IMR-90 (cell line): ENCODE measurements around the gene OR13G1. TPM values are rescaled to one million over a fixed set of nuclear protein-coding genes. Genes with fewer than 3 reads are reported as not detected.

Experiments
- ATAC-seq: fragments of 200-7000 bp; cut with Tn5 transposase; 2 replicates; pipeline ENCODE4 v1.9.1; 2020; ENCODE audit warnings: low read depth, mild to moderate bottlenecking, moderate library complexity
- BruUV-seq: library from RNA; stranded (reverse); fragments of 400-500 nt; replicated peaks from 2 replicates; lab custom pipeline; 2021; lab: Mats Ljungman, UMichigan
- CTCF ChIA-PET: fragments of 300-600 bp; formaldehyde crosslinking; extraction: SDS; loops from one replicate; lab custom pipeline; 2021; ENCODE audit warnings: antibody characterized with exemption; lab: Yijun Ruan, JAX
- POLR2A ChIA-PET: fragments of 300-600 bp; sonication (Branson Sonifier 250); formaldehyde crosslinking; loops from one replicate; lab custom pipeline; 2022; ENCODE audit warnings: antibody characterized with exemption; ENCODE audit not compliant: unreplicated experiment; lab: Charles Lee
- DNase-seq: peaks from one replicate; pipeline ENCODE4 v3.0.0; 2013
- H2AFZ ChIP-seq: replicated peaks from 2 replicates; pipeline ENCODE3; 2013; ENCODE audit warnings: low read length, mild to moderate bottlenecking; ENCODE audit not compliant: poor library complexity
- H2AK5ac ChIP-seq: 2 replicates; pipeline ENCODE4 v1.6.1; 2013; ENCODE audit warnings: low read depth, low read length, inconsistent platforms
- H2AK9ac ChIP-seq: replicated peaks from 2 replicates; pipeline ENCODE3; 2013; ENCODE audit warnings: mild to moderate bottlenecking, low read depth, low read length, moderate library complexity; ENCODE audit not compliant: poor library complexity
- H2BK120ac ChIP-seq: 2 replicates; pipeline ENCODE4 v1.6.1; 2013; ENCODE audit warnings: low read depth, low read length, inconsistent platforms
- H2BK15ac ChIP-seq: 3 replicates; pipeline ENCODE4 v1.6.1; 2013; ENCODE audit warnings: low read depth, low read length, inconsistent platforms
- H2BK20ac ChIP-seq: 2 replicates; pipeline ENCODE4 v1.6.1; 2013; ENCODE audit warnings: low read depth, mild to moderate bottlenecking, inconsistent platforms, low read length, moderate library complexity
- H2BK5ac ChIP-seq: 2 replicates; pipeline ENCODE4 v1.6.1; 2013; ENCODE audit warnings: mild to moderate bottlenecking, low read depth, low read length, inconsistent platforms; ENCODE audit not compliant: poor library complexity, severe bottlenecking
- H3K14ac ChIP-seq: replicated peaks from 2 replicates; pipeline ENCODE4 v1.6.1; 2013; ENCODE audit warnings: low read depth, low read length, inconsistent platforms
- H3K18ac ChIP-seq: 2 replicates; pipeline ENCODE4 v1.6.1; 2013; ENCODE audit warnings: low read depth, low read length, control low read depth
- H3K23ac ChIP-seq: 2 replicates; pipeline ENCODE4 v1.6.1; 2013; ENCODE audit warnings: low read depth, low read length, inconsistent platforms
- H3K27ac ChIP-seq: 2 replicates; pipeline ENCODE4 v1.5.1; 2013; ENCODE audit warnings: mild to moderate bottlenecking, control low read depth, low read length; ENCODE audit not compliant: insufficient read depth
- H3K27me3 ChIP-seq: 2 replicates; pipeline ENCODE4 v1.6.1; 2013; ENCODE audit warnings: low read length; ENCODE audit not compliant: control insufficient read depth, insufficient read depth
- H3K36me3 ChIP-seq: 2 replicates; pipeline ENCODE4 v1.6.1; 2013; ENCODE audit warnings: low read length, mixed read lengths; ENCODE audit not compliant: control insufficient read depth, insufficient read depth
- H3K4ac ChIP-seq: 2 replicates; pipeline ENCODE4 v1.6.1; 2013; ENCODE audit warnings: low read depth, low read length, inconsistent platforms
- H3K4me1 ChIP-seq: 2 replicates; pipeline ENCODE4 v1.6.1; 2013; ENCODE audit warnings: low read length, mixed read lengths; ENCODE audit not compliant: control insufficient read depth, insufficient read depth
- H3K4me2 ChIP-seq: 2 replicates; pipeline ENCODE4 v1.6.1; 2013; ENCODE audit warnings: low read depth, mild to moderate bottlenecking, control low read depth, low read length, moderate library complexity
- H3K4me3 ChIP-seq: 2 replicates; pipeline ENCODE4 v1.5.1; 2013; ENCODE audit warnings: low read depth, mild to moderate bottlenecking, control low read depth, low read length, moderate library complexity; ENCODE audit not compliant: insufficient read depth
- H3K56ac ChIP-seq: 2 replicates; pipeline ENCODE4 v1.6.1; 2013; ENCODE audit warnings: low read length, inconsistent platforms; ENCODE audit not compliant: insufficient read depth; ENCODE audit errors: extremely low read depth
- H3K79me1 ChIP-seq, 2 experiments: 2 replicates each; pipeline ENCODE4 v1.6.1; 2013; ENCODE audit warnings: low read length in 2 of 2, inconsistent platforms in 1 of 2, low read depth in 1 of 2
- H3K9ac ChIP-seq: 2 replicates; pipeline ENCODE4 v1.6.1; 2013; ENCODE audit warnings: low read depth, low read length, control low read depth
- H3K9me1 ChIP-seq: 2 replicates; pipeline ENCODE4 v1.6.1; 2013; ENCODE audit warnings: low read length, inconsistent platforms; ENCODE audit not compliant: insufficient read depth
- H3K9me3 ChIP-seq: 2 replicates; pipeline ENCODE4 v1.6.1; 2013; ENCODE audit warnings: low read length; ENCODE audit not compliant: control insufficient read depth, insufficient read depth
- H4K20me1 ChIP-seq: 2 replicates; pipeline ENCODE4 v1.6.1; 2013; ENCODE audit warnings: low read length, inconsistent platforms; ENCODE audit not compliant: insufficient read depth
- H4K5ac ChIP-seq: 2 replicates; pipeline ENCODE4 v1.6.1; 2013; ENCODE audit warnings: mild to moderate bottlenecking, low read depth, low read length, control low read depth
- H4K8ac ChIP-seq, 2 experiments: 2 replicates each; pipeline ENCODE4 v1.6.1; 2013; ENCODE audit warnings: low read depth in 2 of 2, low read length in 2 of 2, control low read depth in 1 of 2, inconsistent platforms in 1 of 2
- H4K91ac ChIP-seq: 2 replicates; pipeline ENCODE4 v1.6.1; 2013; ENCODE audit warnings: low read depth, low read length, inconsistent platforms; ENCODE audit not compliant: insufficient read depth
- CTCF ChIP-seq: conservative IDR thresholded peaks from 2 replicates; pipeline ENCODE4 v1.5.1; 2012; ENCODE audit warnings: mild to moderate bottlenecking, low read depth, low read length, improper control_type of control experiment
- FOS ChIP-seq: fragments of 150-350 bp; IDR thresholded peaks from 2 replicates; pipeline ENCODE4 v1.6.1; 2016; ENCODE audit warnings: low read depth, low read length
- WGBS, 2 experiments: methylation state at CpG; one replicate each; pipeline versions ENCODE4 v1.1.5 to v1.1.7; 2013; ENCODE audit warnings: missing lambda C conversion rate in 2 of 2; ENCODE audit not compliant: insufficient read length in 1 of 2; ENCODE audit errors: extremely low coverage in 2 of 2; 5-methylcytosine and 5-hydroxymethylcytosine counted together
- dilution Hi-C: fragments of 300-500 bp; cut with HindIII; formaldehyde crosslinking; loops from one replicate; pipeline ENCODE4 v1.14.3; 2018; ENCODE audit warnings: low sequenced_read_pairs; ENCODE audit not compliant: unreplicated experiment
- in situ Hi-C: fragments of 300-500 bp; cut with MboI; formaldehyde crosslinking; loops from 3 replicates; pipeline ENCODE4 v1.14.3; 2019; ENCODE audit warnings: low sequenced_read_pairs, inconsistent platforms, mixed read lengths
- intact Hi-C: fragments of 100-400 bp; cut with micrococcal nuclease; formaldehyde crosslinking; loops from 2 replicates; pipeline ENCODE4 v1.10.0; 2022
- polyA plus RNA-seq, 3 experiments: library from polyadenylated mRNA; depleted of rRNA; stranded (reverse); fragments of >200 nt; gene quantifications; 2 replicates each; pipeline ENCODE4 v1.2.3, GENCODE V29; 2012; ENCODE audit warnings: low replicate concordance in 1 of 3
- total RNA-seq: library from RNA; depleted of rRNA; stranded (reverse); fragments of >200 nt; gene quantifications from 2 replicates; pipeline ENCODE4 v1.2.3, GENCODE V29; 2012
- TF ChIP-seq, protein P1 (sequence below): fragments of 150-350 bp; IDR thresholded peaks from 2 replicates; pipeline ENCODE4 v1.6.1; 2017; ENCODE audit warnings: mild to moderate bottlenecking, antibody characterized with exemption, low read length, low read depth

OR13G1 gene
- total and polyA plus RNA-seq, 2 of the 4 experiments (the other 2 are of a cell fraction): not detected

DNA sequence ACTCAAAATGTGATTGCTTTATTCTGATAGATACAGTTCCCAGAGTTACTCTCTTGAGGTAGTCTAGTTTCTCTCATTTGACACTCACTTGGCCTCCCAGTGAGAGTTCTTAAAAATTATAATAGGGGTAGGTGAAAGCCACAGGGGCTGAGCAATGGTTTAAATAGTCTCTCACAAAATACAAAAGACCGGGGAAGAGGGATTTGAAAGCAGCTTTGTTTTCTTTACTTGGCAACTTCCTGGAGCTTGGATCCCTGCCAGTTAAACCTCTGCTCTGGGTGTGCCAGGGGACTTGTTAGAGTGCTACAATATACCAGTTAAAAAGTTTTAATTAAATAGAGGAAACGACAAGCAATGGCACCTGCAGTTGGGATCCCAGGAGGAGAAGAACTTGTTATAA, 31.7 kb downstream of the OR13G1 start:
- no peak for DNase-seq
- Histone ChIP-seq H4K20me1 (no peaks in the 10 kb centered on the region), H2AFZ (no peak overlapping the region), H3K14ac (no peak overlapping the region), H3K36me3 (no peaks in the 10 kb centered on the region), H3K27ac (no peak overlapping the region), H3K27me3 (no peaks in the 10 kb centered on the region), H3K9me3 (peaks cover 7% of the 10 kb centered on the region), H4K91ac (no peak overlapping the region), H2AK9ac (no peak overlapping the region), H2AK5ac (no peak overlapping the region), H3K56ac (no peak overlapping the region), H4K8ac (no peak overlapping the region), H3K79me1 (no peaks in the 10 kb centered on the region), H3K4ac (no peak overlapping the region), H2BK15ac (no peak overlapping the region), H2BK5ac (no peak overlapping the region), H2BK20ac (no peak overlapping the region), H3K4me2 (no peak overlapping the region), H3K18ac (no peak overlapping the region), H3K9me1 (no peaks in the 10 kb centered on the region), H3K4me3 (no peak overlapping the region), H2BK120ac (no peak overlapping the region), H3K4me1 (no peaks in the 10 kb centered on the region), H4K5ac (no peak overlapping the region), H3K9ac (no peak overlapping the region), H3K23ac (no peak overlapping the region)
- WGBS, 2 experiments: no CpG with 5 or more reads among the region's 2 CpGs
- dilution Hi-C loops: no loop called here
- ATAC-seq: no peak
- TF ChIP-seq CTCF (no peak), FOS (no peak)
- TF ChIP-seq, protein P1, sequence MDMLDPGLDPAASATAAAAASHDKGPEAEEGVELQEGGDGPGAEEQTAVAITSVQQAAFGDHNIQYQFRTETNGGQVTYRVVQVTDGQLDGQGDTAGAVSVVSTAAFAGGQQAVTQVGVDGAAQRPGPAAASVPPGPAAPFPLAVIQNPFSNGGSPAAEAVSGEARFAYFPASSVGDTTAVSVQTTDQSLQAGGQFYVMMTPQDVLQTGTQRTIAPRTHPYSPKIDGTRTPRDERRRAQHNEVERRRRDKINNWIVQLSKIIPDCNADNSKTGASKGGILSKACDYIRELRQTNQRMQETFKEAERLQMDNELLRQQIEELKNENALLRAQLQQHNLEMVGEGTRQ: no peak
- CTCF ChIA-PET: no interaction called here
- in situ Hi-C loops: no loop called here
- no TSS peak for BruUV-seq
- POLR2A ChIA-PET: no interaction called here
- intact Hi-C loops: no loop called here
